Measurements from ENCODE around the gene CACNA1G.

DNA sequence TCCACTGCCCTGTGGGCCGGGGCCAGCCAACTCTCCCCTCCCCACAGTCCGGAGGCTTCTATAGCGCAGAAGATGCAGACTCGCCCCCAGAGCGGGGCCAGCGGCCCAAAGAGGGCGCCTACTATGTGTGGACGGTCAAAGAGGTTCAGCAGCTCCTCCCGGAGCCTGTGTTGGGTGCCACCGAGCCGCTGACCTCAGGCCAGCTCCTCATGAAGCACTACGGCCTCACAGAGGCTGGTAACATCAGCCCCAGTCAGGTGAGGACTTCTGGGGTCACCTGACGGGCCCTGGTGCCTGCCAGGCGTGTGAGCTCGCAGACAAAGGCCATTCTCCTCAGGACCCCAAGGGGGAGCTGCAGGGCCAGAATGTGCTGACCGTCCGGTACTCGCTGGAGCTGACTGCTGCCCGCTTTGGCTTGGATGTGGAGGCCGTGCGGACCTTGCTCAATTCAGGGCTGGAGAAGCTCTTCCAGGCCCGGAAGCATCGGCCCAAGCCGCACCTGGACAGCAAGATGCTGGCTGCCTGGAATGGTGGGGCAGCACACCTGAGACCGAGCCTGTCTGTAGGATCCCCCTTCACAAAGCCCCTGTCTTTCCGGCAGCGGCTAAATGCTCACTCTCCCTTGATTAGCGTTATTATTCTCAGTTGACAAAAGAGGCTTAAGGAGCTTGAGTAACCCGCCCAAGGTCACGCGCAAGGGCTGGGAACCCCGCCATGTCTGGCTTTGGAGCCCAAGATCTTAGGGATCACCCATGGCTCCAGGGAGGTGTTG, 9.7 kb upstream of the CACNA1G start:
- TF ChIP-seq CTCF (IDR thresholded peaks at IDR 0.05; ENCODE audit: low read length) = peak; percentile 64
- no peak for TF ChIP-seq EZH2 (IDR thresholded peaks at IDR 0.05; ENCODE audit: borderline replicate concordance, low read length)
